Astrocyte (in vitro differentiated cells and primary cell): ENCODE results near the gene LMBRD1. TPM values are rescaled to one million over a fixed set of nuclear protein-coding genes. Genes with fewer than 3 reads are reported as not detected.

Experiments
- DNase-seq: peaks from one replicate; pipeline ENCODE4 v3.0.0-alpha.2; 2010; ENCODE audit warnings: low read depth
- FAIRE-seq: peaks from 2 replicates; lab custom pipeline; 2011; peaks lifted over from hg19 to GRCh38; lab: Jason Lieb, UNC
- H2AFZ ChIP-seq: 2 replicates; pipeline ENCODE4 v1.6.0; 2012; ENCODE audit warnings: low read depth, low read length, inconsistent platforms
- H3K27ac ChIP-seq: 2 replicates; pipeline ENCODE4 v1.5.1; 2011; ENCODE audit warnings: low read depth, low read length, inconsistent platforms
- H3K27me3 ChIP-seq: 2 replicates; pipeline ENCODE4 v1.6.0; 2011; ENCODE audit warnings: low read length, inconsistent platforms; ENCODE audit not compliant: insufficient read depth
- H3K36me3 ChIP-seq: 2 replicates; pipeline ENCODE4 v1.5.1; 2011; ENCODE audit warnings: low read length, inconsistent platforms; ENCODE audit not compliant: insufficient read depth
- H3K4me1 ChIP-seq: 2 replicates; pipeline ENCODE4 v1.5.1; 2011; ENCODE audit warnings: low read length, inconsistent platforms; ENCODE audit not compliant: insufficient read depth
- H3K4me2 ChIP-seq: 2 replicates; pipeline ENCODE4 v1.6.0; 2012; ENCODE audit warnings: low read length, inconsistent platforms
- H3K4me3 ChIP-seq: 2 replicates; pipeline ENCODE4 v1.5.1; 2011; ENCODE audit warnings: low read depth, mild to moderate bottlenecking, low read length, inconsistent platforms; ENCODE audit not compliant: insufficient read depth
- H3K79me2 ChIP-seq: 2 replicates; pipeline ENCODE4 v1.6.0; 2012; ENCODE audit warnings: mild to moderate bottlenecking, low read length, inconsistent platforms; ENCODE audit not compliant: insufficient read depth
- H3K9ac ChIP-seq: 2 replicates; pipeline ENCODE4 v1.6.0; 2012; ENCODE audit warnings: mild to moderate bottlenecking, low read length, inconsistent platforms
- H3K9me3 ChIP-seq: 2 replicates; pipeline ENCODE4 v1.5.1; 2012; ENCODE audit warnings: low read depth, mild to moderate bottlenecking, low read length, inconsistent platforms; ENCODE audit not compliant: insufficient read depth
- H4K20me1 ChIP-seq: 2 replicates; pipeline ENCODE4 v1.6.0; 2012; ENCODE audit warnings: low read length, inconsistent platforms; ENCODE audit not compliant: insufficient read depth
- H3K27ac Mint-ChIP-seq: one replicate; pipeline ENCODE4 v1.8.0; 2021; ENCODE audit warnings: mild to moderate bottlenecking, mixed read lengths; ENCODE audit not compliant: unreplicated experiment
- H3K27me3 Mint-ChIP-seq: one replicate; pipeline ENCODE4 v1.8.0; 2021; ENCODE audit warnings: low read depth, mixed read lengths; ENCODE audit not compliant: unreplicated experiment
- H3K36me3 Mint-ChIP-seq: one replicate; pipeline ENCODE4 v1.8.0; 2021; ENCODE audit warnings: low read depth, mixed read lengths; ENCODE audit not compliant: unreplicated experiment
- H3K4me1 Mint-ChIP-seq: one replicate; pipeline ENCODE4 v1.8.0; 2021; ENCODE audit warnings: low read depth, mixed read lengths; ENCODE audit not compliant: unreplicated experiment
- H3K4me3 Mint-ChIP-seq: one replicate; pipeline ENCODE4 v1.8.0; 2021; ENCODE audit warnings: mild to moderate bottlenecking, moderate library complexity, mixed read lengths; ENCODE audit not compliant: unreplicated experiment
- H3K9me3 Mint-ChIP-seq: one replicate; pipeline ENCODE4 v1.8.0; 2021; ENCODE audit warnings: mild to moderate bottlenecking, mixed read lengths; ENCODE audit not compliant: unreplicated experiment
- CTCF ChIP-seq: IDR thresholded peaks from 2 replicates; pipeline ENCODE4 v1.5.1; 2011; ENCODE audit warnings: low read depth, mild to moderate bottlenecking, inconsistent platforms, low read length, moderate library complexity; ENCODE audit not compliant: insufficient read depth
- EZH2 ChIP-seq: IDR thresholded peaks from 2 replicates; pipeline ENCODE4 v1.6.1; 2012; ENCODE audit warnings: mild to moderate bottlenecking, low read length, inconsistent platforms; ENCODE audit not compliant: insufficient read depth
- total RNA-seq: library from RNA; stranded (reverse); gene quantifications from 2 replicates; pipeline ENCODE4 v1.2.1, GENCODE V29; 2021

LMBRD1 gene
- total RNA-seq, 1 donor from 2014 or later, result 22.0 TPM

- Mint-ChIP-seq H3K9me3 (no peaks in the 10 kb centered on the region), H3K36me3 (peaks cover 3% of the 10 kb centered on the region), H3K27ac (no peak overlapping the region), H3K4me3 (no peak overlapping the region), H3K4me1 (no peaks in the 10 kb centered on the region), H3K27me3 (no peaks in the 10 kb centered on the region)
- Histone ChIP-seq H3K4me1 (no peaks in the 10 kb centered on the region), H3K27ac (no peak overlapping the region), H3K9me3 (no peaks in the 10 kb centered on the region), H2AFZ (no peak overlapping the region), H3K79me2 (no peaks in the 10 kb centered on the region), H3K27me3 (no peaks in the 10 kb centered on the region), H3K4me3 (no peak overlapping the region), H4K20me1 (no peaks in the 10 kb centered on the region), H3K4me2 (no peak overlapping the region), H3K9ac (no peak overlapping the region), H3K36me3 (no peaks in the 10 kb centered on the region)
- FAIRE-seq (no peak), DNase-seq (peak; percentile 4)
- TF ChIP-seq EZH2 (no peak), CTCF (no peak)
Observed at GRCh38 chr6:69735027-69735426, 61.8 kb downstream of the LMBRD1 start.

- Histone ChIP-seq H3K9ac (no peak overlapping the region), H3K27ac (no peak overlapping the region), H3K79me2 (no peaks in the 10 kb centered on the region), H2AFZ (no peak overlapping the region), H3K36me3 (no peaks in the 10 kb centered on the region), H3K4me3 (no peak overlapping the region), H3K4me1 (no peaks in the 10 kb centered on the region), H4K20me1 (no peaks in the 10 kb centered on the region), H3K9me3 (no peaks in the 10 kb centered on the region), H3K4me2 (no peak overlapping the region), H3K27me3 (no peaks in the 10 kb centered on the region)
- no peaks in the 10 kb centered on the region for H3K9me3 Mint-ChIP-seq
- H3K27me3 Mint-ChIP-seq, result no peaks in the 10 kb centered on the region
- TF ChIP-seq CTCF (no peak), EZH2 (no peak)
- peaks cover 3% of the 10 kb centered on the region for H3K36me3 Mint-ChIP-seq
- no peak overlapping the region for H3K27ac Mint-ChIP-seq
- H3K4me3 Mint-ChIP-seq, result no peak overlapping the region
- FAIRE-seq (no peak), DNase-seq (no peak)
- H3K4me1 Mint-ChIP-seq, result no peaks in the 10 kb centered on the region
Observed at GRCh38 chr6:69732640-69733039, 64.2 kb downstream of the LMBRD1 start.

- no peak overlapping the region for H3K9ac ChIP-seq
- H3K9me3 ChIP-seq, result no peaks in the 10 kb centered on the region
- H3K27ac ChIP-seq, result no peak overlapping the region
- DNase-seq (no peak), FAIRE-seq (no peak)
- TF ChIP-seq EZH2 (no peak), CTCF (no peak)
- H3K4me1 ChIP-seq, result no peaks in the 10 kb centered on the region
- Mint-ChIP-seq H3K4me3 (no peak overlapping the region), H3K27ac (no peak overlapping the region), H3K27me3 (no peaks in the 10 kb centered on the region), H3K9me3 (no peaks in the 10 kb centered on the region), H3K4me1 (no peaks in the 10 kb centered on the region), H3K36me3 (peaks cover 3% of the 10 kb centered on the region)
- no peak overlapping the region for H2AFZ ChIP-seq
- H4K20me1 ChIP-seq, result no peaks in the 10 kb centered on the region
- H3K4me2 ChIP-seq, result no peak overlapping the region
- H3K27me3 ChIP-seq, result no peaks in the 10 kb centered on the region
- no peaks in the 10 kb centered on the region for H3K36me3 ChIP-seq
- no peak overlapping the region for H3K4me3 ChIP-seq
- no peaks in the 10 kb centered on the region for H3K79me2 ChIP-seq
Observed at GRCh38 chr6:69732045-69732444, 64.8 kb downstream of the LMBRD1 start.
